Endothelial cell (in vitro differentiated cells): ENCODE data around the gene MCTP1. TPM values are rescaled to one million over a fixed set of nuclear protein-coding genes. Genes with fewer than 3 reads are reported as not detected.

Experiments used
- DNase-seq: peaks from one replicate; pipeline ENCODE4 v3.0.0; 2021; ENCODE audit warnings: low spot score
- H3K27ac Mint-ChIP-seq: one replicate; pipeline ENCODE4 v1.8.0; 2021; ENCODE audit warnings: mixed read lengths, inconsistent platforms; ENCODE audit not compliant: unreplicated experiment
- H3K27me3 Mint-ChIP-seq: one replicate; pipeline ENCODE4 v1.8.0; 2021; ENCODE audit warnings: mild to moderate bottlenecking, moderate library complexity, mixed read lengths, inconsistent platforms; ENCODE audit not compliant: unreplicated experiment
- H3K36me3 Mint-ChIP-seq: one replicate; pipeline ENCODE4 v1.8.0; 2021; ENCODE audit warnings: mild to moderate bottlenecking, low read depth, mixed read lengths, inconsistent platforms; ENCODE audit not compliant: unreplicated experiment
- H3K4me1 Mint-ChIP-seq: one replicate; pipeline ENCODE4 v1.8.0; 2021; ENCODE audit warnings: mild to moderate bottlenecking, mixed read lengths, inconsistent platforms; ENCODE audit not compliant: unreplicated experiment
- H3K4me3 Mint-ChIP-seq: one replicate; pipeline ENCODE4 v1.8.0; 2021; ENCODE audit warnings: mild to moderate bottlenecking, mixed read lengths, inconsistent platforms; ENCODE audit not compliant: unreplicated experiment
- H3K9me3 Mint-ChIP-seq: one replicate; pipeline ENCODE4 v1.8.0; 2021; ENCODE audit warnings: mixed read lengths, inconsistent platforms; ENCODE audit not compliant: unreplicated experiment
- long read RNA-seq: library from polyadenylated mRNA; unstranded; transcript quantifications from one replicate; pipeline ENCODE4 v2.0.0, GENCODE V29; 2020; ENCODE audit not compliant: unreplicated experiment
- total RNA-seq: library from RNA; stranded (reverse); fragmentation: NEBNext Ultra II Directional; extraction: Animal tissue kit (Norgen Biotek cat#: 25700); gene quantifications from one replicate; pipeline ENCODE4 v1.2.1, GENCODE V29; 2021; ENCODE audit not compliant: unreplicated experiment
- TF ChIP-seq, protein P1 (sequence below): fragments of 200-600 bp; sonication (generic); IDR thresholded peaks from one replicate; pipeline ENCODE4 v1.5.0; 2021; ENCODE audit warnings: antibody characterized with exemption; ENCODE audit not compliant: unreplicated experiment

The MCTP1 gene
- 2.2 TPM for total RNA-seq
- long read RNA-seq = 0 reads

DNA sequence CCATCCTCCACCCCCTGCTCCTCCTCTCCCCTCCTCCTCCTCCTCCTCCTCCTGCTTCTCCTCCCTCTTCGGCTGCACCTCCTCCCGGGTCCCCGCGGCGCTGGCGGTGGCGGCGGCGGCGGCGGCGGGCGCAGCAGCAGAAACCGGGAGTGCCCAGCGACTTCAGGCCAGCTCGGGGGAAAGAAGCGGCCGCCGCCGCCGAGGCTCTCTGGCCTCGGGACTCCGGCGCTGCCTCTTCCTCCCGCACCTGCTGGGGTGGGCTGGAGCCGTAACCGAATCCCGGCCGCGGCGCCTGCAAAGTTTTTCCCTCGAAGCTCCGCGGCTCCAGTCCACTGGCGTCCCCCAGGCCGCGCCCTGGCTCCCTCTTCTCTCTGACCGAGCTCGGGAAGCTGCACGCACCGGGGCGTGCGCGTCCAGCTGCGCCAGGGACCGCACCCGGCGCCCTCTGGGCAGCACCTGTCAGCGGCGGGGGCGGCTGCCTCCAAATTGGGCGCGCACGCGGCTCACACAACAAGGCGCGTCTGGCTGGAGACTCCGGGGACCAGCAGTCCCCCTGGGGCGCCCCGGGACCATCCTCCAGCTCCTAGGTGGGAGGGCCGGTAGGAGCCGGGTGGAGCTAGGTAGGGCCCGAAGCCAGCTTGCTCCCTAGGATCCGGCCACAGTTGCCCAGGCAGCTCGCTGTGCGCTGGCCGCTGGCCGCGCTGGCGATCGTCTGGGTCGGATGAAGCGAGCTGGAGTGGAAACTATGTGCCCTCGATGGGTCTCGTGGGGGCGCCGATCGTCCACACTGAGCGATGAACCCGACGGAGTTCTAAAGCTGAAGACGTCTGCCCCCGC, at the start of gene MCTP1:
MCTP1 (minus strand) TSS at position 523 of the 837 bp plus-strand sequence.
- H3K4me3 Mint-ChIP-seq = peak within 1 kb of the TSS; percentile 81
- H3K36me3 Mint-ChIP-seq = no peaks in the 10 kb centered on the region
- H3K4me1 Mint-ChIP-seq = peaks cover 9% of the 10 kb centered on the region
- peaks cover 11% of the 10 kb centered on the region for H3K27me3 Mint-ChIP-seq
- peak; percentile 41 for DNase-seq
- H3K9me3 Mint-ChIP-seq = no peaks in the 10 kb centered on the region
- no peak within 1 kb of the TSS for H3K27ac Mint-ChIP-seq
- TF ChIP-seq, protein P1, sequence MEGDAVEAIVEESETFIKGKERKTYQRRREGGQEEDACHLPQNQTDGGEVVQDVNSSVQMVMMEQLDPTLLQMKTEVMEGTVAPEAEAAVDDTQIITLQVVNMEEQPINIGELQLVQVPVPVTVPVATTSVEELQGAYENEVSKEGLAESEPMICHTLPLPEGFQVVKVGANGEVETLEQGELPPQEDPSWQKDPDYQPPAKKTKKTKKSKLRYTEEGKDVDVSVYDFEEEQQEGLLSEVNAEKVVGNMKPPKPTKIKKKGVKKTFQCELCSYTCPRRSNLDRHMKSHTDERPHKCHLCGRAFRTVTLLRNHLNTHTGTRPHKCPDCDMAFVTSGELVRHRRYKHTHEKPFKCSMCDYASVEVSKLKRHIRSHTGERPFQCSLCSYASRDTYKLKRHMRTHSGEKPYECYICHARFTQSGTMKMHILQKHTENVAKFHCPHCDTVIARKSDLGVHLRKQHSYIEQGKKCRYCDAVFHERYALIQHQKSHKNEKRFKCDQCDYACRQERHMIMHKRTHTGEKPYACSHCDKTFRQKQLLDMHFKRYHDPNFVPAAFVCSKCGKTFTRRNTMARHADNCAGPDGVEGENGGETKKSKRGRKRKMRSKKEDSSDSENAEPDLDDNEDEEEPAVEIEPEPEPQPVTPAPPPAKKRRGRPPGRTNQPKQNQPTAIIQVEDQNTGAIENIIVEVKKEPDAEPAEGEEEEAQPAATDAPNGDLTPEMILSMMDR = no peak

DNA sequence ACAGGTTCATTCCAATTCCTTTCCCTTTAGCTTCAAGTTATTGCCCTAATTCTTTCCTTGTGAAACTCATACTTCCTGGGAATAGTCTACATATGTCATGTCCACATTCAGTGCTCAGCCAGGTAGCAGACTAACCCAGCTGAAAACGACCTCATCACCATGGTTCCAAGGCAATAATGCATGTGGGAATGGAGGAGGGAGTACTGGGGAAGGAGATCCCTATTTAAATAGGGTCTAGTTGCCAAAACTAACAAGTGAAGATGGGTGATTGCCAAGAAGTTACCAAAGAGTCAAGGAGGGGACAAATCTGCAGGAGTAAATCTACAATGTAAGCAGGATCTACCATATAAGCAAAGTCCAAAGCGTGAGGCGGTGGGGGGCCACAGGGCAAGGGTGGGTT, 47.3 kb upstream of the MCTP1 start:
- Mint-ChIP-seq H3K4me3 (no peak overlapping the region), H3K27ac (no peak overlapping the region), H3K4me1 (no peaks in the 10 kb centered on the region), H3K9me3 (no peaks in the 10 kb centered on the region), H3K36me3 (no peaks in the 10 kb centered on the region), H3K27me3 (peaks cover 4% of the 10 kb centered on the region)
- TF ChIP-seq, protein P1 = no peak
- no peak for DNase-seq

DNA sequence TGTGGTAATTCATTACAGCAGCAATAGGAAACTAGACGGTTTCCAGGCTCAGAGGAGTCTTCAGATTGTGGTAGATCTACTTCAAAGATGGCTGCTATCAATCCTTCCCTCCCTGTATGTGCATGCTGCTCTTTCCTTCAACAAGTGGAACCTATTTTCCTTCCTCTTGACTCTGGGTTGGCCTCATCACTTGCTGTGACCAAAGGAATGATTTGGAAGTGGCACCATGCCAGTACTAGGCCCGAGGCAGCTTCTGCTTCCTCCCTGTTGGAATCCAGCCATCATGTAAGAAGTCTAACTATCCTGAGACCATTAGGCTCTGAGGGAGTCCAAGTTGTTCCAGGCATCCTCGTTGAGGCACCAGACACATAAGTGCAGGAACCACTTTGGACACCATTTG, 46.5 kb upstream of the MCTP1 start:
- no peak overlapping the region for H3K4me3 Mint-ChIP-seq
- H3K27me3 Mint-ChIP-seq = peaks cover 4% of the 10 kb centered on the region
- TF ChIP-seq, protein P1 = no peak
- no peak overlapping the region for H3K27ac Mint-ChIP-seq
- H3K4me1 Mint-ChIP-seq = no peaks in the 10 kb centered on the region
- DNase-seq = no peak
- H3K36me3 Mint-ChIP-seq = no peaks in the 10 kb centered on the region
- H3K9me3 Mint-ChIP-seq = no peaks in the 10 kb centered on the region

DNA sequence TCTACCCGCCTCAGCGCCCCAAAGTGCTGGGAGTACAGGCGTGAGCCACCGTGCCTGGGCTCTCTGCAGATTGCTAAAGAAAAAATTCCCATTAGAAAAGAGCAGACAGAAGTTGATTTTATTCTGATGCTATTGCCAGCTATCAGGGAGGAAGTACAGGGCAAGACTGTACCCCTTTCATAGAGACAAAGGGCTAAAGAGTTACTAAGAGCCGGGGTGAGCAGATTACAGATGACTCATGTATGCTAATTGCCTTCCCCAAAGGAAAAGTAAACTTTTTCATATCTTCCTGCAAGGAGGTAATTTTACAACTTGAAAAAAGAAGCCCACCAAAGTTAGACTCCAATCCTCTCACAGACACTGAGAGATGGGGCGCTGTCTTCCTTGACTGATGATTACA, 42.3 kb upstream of the MCTP1 start:
- H3K27me3 Mint-ChIP-seq = peaks cover 4% of the 10 kb centered on the region
- TF ChIP-seq, protein P1 = no peak
- no peaks in the 10 kb centered on the region for H3K4me1 Mint-ChIP-seq
- DNase-seq = no peak
- no peaks in the 10 kb centered on the region for H3K9me3 Mint-ChIP-seq
- no peak overlapping the region for H3K27ac Mint-ChIP-seq
- H3K4me3 Mint-ChIP-seq = no peak overlapping the region
- H3K36me3 Mint-ChIP-seq = no peaks in the 10 kb centered on the region

DNA sequence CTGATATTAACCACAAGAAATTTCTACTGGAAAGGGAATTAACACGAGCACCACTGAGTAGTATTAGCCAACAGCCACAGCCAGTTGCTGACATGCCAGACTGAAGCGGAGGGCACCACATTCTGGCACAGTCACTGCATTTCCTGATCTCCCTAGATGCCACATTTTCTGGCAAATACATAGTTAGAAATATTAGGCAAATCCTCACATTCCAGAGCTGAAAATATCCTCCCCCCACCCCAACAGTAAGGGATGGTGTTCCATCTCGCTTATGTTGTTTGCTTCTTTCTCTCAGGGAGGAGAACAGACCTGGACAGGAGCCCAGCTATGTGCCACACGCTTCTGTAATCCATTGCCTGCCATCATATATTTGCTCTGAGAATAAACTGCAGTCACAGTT, 32.8 kb upstream of the MCTP1 start:
- TF ChIP-seq, protein P1 = no peak
- no peak overlapping the region for H3K27ac Mint-ChIP-seq
- no peaks in the 10 kb centered on the region for H3K4me1 Mint-ChIP-seq
- no peaks in the 10 kb centered on the region for H3K36me3 Mint-ChIP-seq
- DNase-seq = no peak
- no peaks in the 10 kb centered on the region for H3K9me3 Mint-ChIP-seq
- H3K4me3 Mint-ChIP-seq = no peak overlapping the region
- H3K27me3 Mint-ChIP-seq = no peaks in the 10 kb centered on the region
